DMS53 (cell line): ENCODE measurements around the gene WDR45.
A peak's percentile ranks its signal among the peaks of the same experiment; 100 is the strongest.
"Not testable (repeated sequence)": the region's sequence is repeated elsewhere in the genome, so short reads cannot be mapped to it uniquely, and the experiment has no call there.

ENCODE experiments used
- DNase-seq: peaks from one replicate; lab custom pipeline; 2025; lab: John Stamatoyannopoulos, UW

The WDR45 gene

GRCh38 chrX:49079489-49080428 lies at the start of gene WDR45:
TSS of gene WDR45 (minus strand) at chrX:49079887. CDS start at chrX:49078095, 1,792 bp downstream.
- DNase-seq, result peak; percentile 86

GRCh38 chrX:49129427-49129826 lies 49.7 kb upstream of the WDR45 start:
- no peak for DNase-seq

DNA sequence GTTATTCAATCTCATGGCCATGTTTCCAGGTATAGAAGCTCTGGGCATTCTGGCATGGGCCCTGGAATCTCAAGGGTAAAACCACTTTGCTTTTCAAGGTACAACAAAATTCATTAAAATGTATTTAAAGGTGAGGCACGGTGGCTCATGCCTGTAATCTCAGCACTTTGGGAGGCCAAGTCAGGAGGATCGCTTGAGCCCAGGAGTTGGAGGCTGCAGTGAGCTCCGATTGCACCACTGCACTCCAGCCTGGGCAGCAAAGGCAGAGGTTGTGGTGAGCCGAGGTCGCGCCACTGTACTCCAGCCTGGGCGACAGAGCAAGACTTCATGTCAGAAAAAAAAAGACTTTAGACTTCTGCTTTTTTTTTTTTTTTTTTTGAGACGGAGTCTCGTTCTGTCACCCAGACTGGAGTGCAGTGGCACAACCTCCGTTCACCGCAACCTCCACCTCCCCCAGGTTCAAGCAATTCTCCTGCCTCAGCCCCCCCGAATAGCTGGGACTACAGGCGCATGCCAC lies 48.1 kb upstream of the WDR45 start:
- DNase-seq, result not testable (repeated sequence)

DNA sequence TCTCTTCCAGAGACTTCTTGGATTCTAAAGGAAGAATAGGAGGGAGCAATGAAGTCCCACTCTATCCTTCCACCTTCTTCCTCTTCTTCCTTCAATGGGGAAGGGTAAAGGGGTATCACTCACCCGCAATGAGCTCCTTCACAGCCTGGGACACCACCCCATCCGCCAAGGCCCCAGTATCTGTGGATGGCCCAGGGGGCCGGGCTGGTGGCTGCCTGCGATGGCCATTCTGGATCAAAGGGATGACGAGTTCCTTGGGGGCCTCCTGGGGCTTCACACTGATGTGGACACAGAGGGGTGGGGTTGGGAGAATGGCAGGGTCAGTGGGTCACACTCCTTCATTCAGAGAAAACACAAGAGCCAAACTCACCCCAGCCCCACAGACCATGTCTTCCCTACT lies 42.8 kb upstream of the WDR45 start:
- no peak for DNase-seq

DNA sequence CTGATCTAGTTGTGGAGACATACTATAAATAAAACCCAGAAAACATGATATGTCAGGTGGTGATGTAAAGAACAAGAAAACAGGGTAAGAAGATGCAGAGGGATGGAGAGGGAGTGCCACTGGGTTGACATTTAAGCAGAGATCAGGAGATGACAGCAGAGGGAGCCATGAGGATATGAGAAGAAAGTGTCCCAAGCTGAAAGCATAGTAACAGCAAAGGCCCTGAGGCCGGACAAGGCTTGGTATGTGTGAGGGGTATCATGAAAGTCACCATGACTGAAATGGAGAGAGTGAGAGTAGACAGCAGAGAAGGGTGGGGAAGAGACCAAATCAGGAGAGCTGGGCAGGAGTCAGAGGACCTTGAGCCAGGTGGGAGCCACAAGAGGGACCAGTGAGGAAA lies 40.4 kb upstream of the WDR45 start:
- DNase-seq, result no peak

DNA sequence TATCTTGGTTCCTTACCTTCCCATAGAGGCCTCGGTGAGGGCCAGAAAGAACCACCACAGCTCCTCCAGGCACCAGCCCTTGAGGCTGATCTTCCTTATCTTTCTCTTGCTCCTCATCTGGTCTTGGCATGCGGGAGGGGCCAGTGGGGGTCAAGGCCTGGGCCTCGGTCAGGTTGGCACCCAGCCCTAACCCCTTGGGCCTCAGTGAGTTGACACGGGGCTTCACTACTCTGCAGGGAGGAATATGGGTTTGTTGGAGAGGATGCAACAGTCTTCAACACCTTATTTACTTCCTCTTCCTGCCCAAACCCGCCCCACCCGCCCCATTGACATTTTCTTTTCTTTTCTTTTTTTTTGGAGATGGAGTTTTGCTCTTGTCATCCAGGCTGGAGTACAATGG lies 37.9 kb upstream of the WDR45 start:
- DNase-seq, result no peak

- DNase-seq, result no peak
Observed at GRCh38 chrX:49116716-49117115, 37.0 kb upstream of the WDR45 start.

DNA sequence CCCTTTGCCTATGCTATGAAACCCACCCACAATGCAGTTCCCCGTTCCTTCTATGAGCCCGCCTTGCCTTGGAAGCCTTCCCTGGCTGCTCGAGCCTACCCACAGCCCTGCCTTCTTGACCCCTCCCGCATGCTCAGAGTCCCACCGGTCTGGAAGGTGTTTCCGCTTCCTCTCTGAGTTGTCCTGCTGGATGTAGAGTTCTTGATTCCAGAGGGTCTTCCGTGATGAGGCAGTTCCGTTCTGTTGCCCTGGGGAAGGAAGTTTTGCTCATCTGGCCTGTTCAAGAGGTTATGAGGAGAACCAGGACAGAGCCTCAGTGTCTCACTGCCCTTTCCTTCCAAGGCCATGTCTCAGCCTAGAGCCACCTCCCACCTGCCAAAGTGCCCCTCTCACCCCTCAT lies 36.4 kb upstream of the WDR45 start:
- DNase-seq, result no peak

DNA sequence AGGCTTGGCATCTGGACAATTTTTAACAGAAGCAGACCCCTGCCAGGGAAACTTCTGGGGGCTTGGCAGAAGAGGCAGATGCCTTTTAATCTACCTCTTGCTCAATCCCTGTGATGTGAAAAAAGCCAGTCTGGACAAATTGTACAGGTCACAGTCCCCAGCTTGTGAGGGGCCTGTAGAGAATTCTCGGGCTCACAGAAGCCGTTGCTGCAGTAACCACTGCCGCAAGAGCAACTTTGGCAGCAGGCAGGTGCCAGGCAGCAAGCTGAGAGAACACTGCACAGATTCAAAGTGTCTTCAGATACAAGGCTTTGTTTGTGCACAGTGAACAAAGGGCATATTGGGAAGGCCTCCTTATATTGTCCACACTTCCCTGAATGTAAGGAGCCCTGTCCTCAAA lies 32.1 kb upstream of the WDR45 start:
- no peak for DNase-seq

DNA sequence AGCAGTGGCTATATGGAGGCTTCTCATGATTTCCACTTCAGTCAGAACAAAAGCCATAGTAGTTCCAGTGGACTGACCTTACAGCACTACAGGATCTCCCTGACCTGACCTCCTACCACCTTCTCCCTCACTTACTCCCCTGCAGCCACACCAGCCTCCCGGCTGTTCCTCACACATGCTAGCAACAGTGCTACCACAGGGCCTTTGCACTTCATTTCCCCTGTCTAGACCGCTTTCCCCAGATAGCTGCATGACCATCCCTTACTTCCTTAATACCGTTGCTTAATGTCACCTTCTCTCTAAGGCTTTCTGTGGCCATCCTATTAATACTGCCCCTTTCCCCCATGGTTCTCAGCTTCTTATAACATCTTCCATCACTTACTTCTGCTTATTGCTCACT lies 30.7 kb upstream of the WDR45 start:
- DNase-seq, result no peak

DNA sequence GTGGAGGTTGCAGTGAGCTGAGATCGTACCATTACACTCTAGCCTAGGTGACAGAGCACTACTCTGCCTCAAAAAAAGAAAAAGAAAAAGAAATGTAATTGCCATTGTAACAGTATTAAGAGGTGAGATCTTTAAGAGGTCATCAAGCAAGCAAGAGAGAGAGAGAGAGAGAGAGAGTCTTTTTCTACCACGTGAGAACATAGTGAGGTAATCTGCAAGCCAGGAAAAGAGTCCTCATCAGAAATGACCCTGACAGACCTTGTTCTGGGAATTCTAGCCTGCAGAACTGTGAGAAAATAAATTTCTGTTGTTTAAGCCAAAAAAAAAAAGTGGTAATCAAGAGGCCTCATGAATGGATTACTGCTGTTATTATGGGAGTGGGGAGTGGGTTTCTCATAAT lies 29.0 kb upstream of the WDR45 start:
- no peak for DNase-seq

DNA sequence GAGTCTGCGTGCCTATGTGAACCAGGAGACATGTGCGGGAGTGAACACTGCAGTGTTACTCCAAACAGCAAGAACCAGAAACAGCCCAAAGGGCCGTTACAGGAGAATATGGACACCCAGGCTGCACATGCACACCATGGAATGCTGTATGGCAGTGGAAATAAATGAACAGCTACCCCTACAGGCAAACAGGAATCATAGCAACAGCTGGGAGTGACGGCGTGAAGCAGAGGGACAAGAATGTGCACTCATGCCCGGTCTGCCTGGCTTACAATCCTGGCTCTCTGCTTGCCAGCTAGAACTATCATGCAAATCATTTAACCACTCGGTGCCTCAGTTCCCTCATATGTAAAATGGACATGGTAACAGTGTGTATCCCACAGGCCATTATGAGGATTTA lies 27.2 kb upstream of the WDR45 start:
- peak; percentile 67 for DNase-seq

- no peak for DNase-seq
Observed at GRCh38 chrX:49106296-49106695, 26.6 kb upstream of the WDR45 start.

GRCh38 chrX:49103637-49104036 lies 23.9 kb upstream of the WDR45 start:
- peak; percentile 15 for DNase-seq

DNA sequence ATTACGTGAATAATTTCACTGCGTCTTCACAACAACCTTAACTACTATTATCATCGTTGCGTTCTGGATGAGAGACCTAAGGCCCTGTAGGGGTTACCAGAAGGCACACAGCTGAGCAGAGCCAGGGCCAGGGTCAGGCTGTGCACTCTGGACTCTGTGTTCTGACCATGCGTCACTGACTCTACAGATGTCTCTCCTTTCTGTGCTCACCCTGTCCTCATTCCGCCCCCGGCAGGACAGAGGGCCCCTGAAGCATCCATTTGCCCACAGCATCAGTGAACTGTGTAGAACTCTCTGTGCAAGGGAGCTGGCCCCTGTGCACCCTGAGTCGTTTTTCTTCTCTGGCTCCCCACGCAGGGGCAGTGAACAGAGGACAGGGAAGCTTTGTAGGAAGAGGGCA lies 22.5 kb upstream of the WDR45 start:
- no peak for DNase-seq

DNA sequence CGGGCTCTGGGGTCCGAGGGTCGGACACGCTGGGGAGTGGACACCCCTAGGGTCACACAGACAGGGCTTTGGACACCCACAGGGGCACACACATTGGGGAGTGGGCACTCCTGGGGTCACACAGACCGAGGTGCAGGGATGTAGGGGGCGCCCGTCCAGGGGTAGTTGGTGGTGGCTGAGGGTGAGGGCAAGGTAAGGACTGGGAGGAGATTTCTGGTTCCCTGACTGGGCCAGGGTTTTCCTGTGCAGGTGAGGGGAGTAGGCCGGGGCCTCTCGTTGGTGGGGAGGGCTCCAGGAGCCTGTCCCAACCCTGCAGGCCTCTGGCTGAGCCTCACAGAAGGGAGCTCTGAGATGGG lies 21.9 kb upstream of the WDR45 start:
- DNase-seq, result peak; percentile 53

GRCh38 chrX:49100704-49101628 lies 21.3 kb upstream of the WDR45 start:
- DNase-seq, result peak; percentile 97

DNA sequence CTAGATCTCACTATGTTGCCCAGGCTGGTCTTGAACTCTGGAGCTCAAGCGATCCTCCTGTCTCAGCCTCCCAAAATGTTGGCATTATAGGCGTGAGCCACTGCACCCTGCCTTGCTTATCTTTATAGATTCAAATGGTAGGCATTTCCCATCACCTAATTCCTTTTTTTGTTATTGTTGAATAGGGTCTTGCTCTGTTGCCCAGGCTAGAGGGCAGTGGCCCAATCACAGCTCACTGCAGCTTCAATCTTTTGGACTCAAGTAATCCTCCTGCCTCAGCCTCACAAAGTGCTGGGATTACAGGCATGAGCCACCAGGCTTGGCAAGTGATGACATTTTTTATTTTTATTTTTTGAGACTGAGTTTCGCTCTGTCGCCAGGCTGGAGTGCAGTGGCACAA lies 16.7 kb upstream of the WDR45 start:
- DNase-seq, result no peak

- DNase-seq, result no peak
Observed at GRCh38 chrX:49089553-49089952, 9.9 kb upstream of the WDR45 start.

- no peak for DNase-seq
Observed at GRCh38 chrX:49082271-49082871, 2.7 kb upstream of the WDR45 start.

DNA sequence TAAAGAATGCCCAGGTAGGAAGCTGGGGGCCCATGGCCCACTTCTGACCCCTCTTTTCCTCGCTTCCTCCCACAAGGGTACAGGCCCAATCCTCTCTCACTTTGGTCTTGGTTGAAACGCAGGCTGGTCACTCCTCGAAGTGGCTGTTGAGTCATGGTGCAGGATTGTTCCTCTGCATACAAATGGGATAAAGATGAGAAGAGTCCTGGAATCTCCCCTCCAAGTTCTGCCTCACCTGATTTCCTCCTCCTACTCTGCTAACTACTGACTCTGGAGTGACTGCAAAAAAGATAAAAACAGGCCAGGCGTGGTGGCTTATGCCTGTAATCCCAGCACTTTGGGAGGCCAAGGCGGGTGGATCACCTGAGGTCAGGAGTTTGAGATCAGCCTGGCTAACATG lies 1.7 kb downstream of the WDR45 start:
- DNase-seq, result no peak

DNA sequence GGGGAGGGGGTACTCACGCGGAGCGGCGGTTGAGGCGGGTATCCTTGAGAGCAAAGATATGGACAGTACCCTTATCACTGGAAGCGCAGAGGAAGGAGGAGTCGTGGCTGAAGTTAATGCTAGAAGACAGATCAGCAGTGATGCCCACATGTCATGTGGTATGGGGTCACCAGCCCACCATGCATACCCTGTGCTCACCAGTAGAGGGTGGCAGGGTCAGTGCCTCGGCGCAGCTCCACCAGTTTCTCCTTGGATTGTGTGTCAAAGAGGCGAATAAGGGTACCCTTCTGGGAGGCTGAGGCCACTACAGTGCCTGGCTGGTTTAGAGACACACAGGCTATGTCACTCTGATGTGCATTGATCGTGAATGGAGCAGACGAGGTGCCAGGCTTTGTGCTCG lies 4.3 kb downstream of the WDR45 start:
- DNase-seq, result no peak
